ENCODE measurements around the gene PPP2R5E. TPM values are rescaled to one million over a fixed set of nuclear protein-coding genes. Genes with fewer than 3 reads are reported as not detected.
A peak's percentile ranks its signal among the peaks of the same experiment; 100 is the strongest.

PPP2R5E gene
- total RNA-seq, 2 experiments from 2014 or later = 30.0 to 32.5 TPM

DNA sequence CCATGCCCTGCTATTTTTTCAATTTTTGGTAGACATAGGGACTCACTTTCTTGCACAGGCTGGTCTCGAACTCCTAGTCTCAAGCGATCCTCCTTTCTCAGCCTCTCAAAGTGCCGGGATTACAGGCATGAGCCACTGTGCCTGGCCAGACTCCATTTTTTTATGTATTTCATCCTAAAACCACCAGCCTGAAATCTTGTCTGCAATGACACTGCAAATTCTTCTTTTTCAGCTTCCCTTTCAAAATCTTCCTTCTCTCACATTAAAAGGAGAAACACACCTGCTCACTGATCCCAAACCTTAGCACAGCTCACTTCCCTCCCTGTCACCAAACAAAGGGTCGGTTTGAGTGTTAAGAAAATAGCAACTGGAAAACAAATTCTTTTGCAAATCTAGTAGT is 62.6 kb downstream of the PPP2R5E start:
- peaks cover 1% of the 10 kb centered on the region for H3K36me3 Mint-ChIP-seq (ENCODE audit: low read depth)
- H3K4me1 Mint-ChIP-seq (ENCODE audit: low read depth) = peaks cover 62% of the 10 kb centered on the region
- no peak overlapping the region for H3K27ac Mint-ChIP-seq
- H3K27me3 Mint-ChIP-seq (ENCODE audit: low read depth) = no peaks in the 10 kb centered on the region
- H3K9me3 Mint-ChIP-seq = no peaks in the 10 kb centered on the region
- no peak overlapping the region for H3K4me3 Mint-ChIP-seq
- no peak for DNase-seq
- CTCF ChIA-PET = no interaction called here
- intact Hi-C loops (cut with micrococcal nuclease) = no loop called here

DNA sequence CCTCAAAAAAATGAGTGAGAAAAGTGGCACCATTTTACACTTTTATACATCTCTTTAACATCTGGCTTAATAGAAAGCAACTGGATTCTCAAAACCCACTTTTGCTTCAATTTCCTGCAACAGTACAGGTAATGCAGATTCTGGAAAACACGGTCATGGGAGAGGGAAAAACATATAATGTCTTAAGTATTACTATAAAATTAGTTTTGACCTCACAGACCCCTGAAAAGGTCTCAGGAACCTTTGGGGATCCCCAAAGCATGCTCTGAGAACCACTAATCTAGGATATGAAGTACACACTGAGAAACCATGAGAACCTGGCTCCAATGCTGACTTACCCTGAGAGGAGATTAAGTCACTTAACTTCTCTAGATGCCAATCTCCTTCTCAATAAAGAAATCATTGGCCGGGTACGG is 64.7 kb downstream of the PPP2R5E start:
- no peak overlapping the region for H3K27ac Mint-ChIP-seq
- H3K9me3 Mint-ChIP-seq = no peaks in the 10 kb centered on the region
- H3K27me3 Mint-ChIP-seq (ENCODE audit: low read depth) = no peaks in the 10 kb centered on the region
- CTCF ChIA-PET = no interaction called here
- H3K4me1 Mint-ChIP-seq (ENCODE audit: low read depth) = peaks cover 53% of the 10 kb centered on the region
- H3K4me3 Mint-ChIP-seq = no peak overlapping the region
- peaks cover under 1% of the 10 kb centered on the region for H3K36me3 Mint-ChIP-seq (ENCODE audit: low read depth)
- DNase-seq = peak; percentile 7
- intact Hi-C loops (cut with micrococcal nuclease) = loop anchor here (1.0 to 10.0 kb wide), 8 partner anchors 10 to 1544 kb away; partner anchors contain the start of genes ESR2 and PPP2R5E

DNA sequence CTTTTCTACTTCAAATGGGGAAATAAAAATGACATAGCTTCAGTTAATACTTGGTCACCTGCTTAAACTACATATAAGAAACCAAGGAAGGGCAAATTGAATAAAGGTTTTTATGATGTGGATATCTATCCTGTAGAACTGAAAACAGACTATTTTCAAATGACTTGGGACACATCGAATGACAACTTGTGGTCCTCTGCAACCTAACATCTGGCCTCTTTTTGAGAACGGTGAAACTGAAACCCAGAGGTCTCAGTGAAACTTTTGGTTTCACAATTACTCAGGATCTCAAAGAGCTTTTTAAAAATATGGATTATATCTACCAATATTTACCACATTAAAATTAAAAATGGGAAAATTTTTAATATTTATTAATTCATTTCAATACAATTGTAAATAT is 65.2 kb downstream of the PPP2R5E start:
- peak; percentile 42 for DNase-seq
- Mint-ChIP-seq H3K36me3 (ENCODE audit: low read depth) (no peaks in the 10 kb centered on the region), H3K4me1 (ENCODE audit: low read depth) (peaks cover 49% of the 10 kb centered on the region), H3K9me3 (no peaks in the 10 kb centered on the region), H3K4me3 (no peak overlapping the region), H3K27me3 (ENCODE audit: low read depth) (no peaks in the 10 kb centered on the region), H3K27ac (no peak overlapping the region)
- CTCF ChIA-PET = no interaction called here
- intact Hi-C loops (cut with micrococcal nuclease) = loop anchor here (1.0 to 10.0 kb wide), 8 partner anchors 10 to 1543 kb away; partner anchors contain the start of genes ESR2 and PPP2R5E

DNA sequence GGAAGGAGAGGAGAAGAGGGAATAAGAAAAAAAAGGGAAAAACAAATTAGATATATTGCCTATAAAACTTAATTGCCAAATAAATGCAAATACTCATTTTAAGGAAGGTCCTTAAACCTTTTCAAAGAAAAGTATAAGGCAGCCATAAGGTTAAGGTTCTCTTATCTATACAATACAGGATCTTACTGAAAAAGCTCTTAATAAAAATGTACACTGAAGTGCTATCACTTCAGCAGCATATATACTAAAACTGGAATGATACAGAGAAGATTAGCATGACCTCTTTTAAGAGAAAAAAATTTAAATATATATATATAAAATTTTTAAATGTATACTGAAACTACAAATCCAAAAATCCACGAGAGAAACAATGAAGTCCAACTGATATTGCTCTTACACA is 65.6 kb downstream of the PPP2R5E start:
- CTCF ChIA-PET = no interaction called here
- intact Hi-C loops (cut with micrococcal nuclease) = loop anchor here (5.0 to 10.0 kb wide), 3 partner anchors 435 to 1543 kb away; partner anchors contain the start of gene ESR2
- no peaks in the 10 kb centered on the region for H3K9me3 Mint-ChIP-seq
- DNase-seq = no peak
- no peak overlapping the region for H3K27ac Mint-ChIP-seq
- H3K4me3 Mint-ChIP-seq = no peak overlapping the region
- H3K36me3 Mint-ChIP-seq (ENCODE audit: low read depth) = no peaks in the 10 kb centered on the region
- H3K4me1 Mint-ChIP-seq (ENCODE audit: low read depth) = peaks cover 49% of the 10 kb centered on the region
- H3K27me3 Mint-ChIP-seq (ENCODE audit: low read depth) = no peaks in the 10 kb centered on the region

DNA sequence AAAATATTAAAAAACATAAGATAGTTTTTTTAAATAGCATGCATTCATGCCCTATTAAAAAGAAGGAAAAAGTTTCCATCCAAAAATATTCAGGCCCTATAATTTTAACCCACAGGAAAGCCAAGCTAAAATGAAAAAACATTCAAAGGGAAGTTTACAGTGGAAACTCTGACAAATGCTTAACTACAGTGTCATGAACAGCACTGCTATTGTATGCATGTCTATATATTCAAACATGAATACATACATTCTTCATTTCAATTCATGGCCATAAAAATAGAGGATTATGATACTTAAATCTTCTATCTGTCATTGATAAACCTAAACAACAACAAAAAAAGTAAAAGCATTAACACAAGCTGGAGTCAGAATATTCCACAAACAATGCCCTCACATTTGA is 67.4 kb downstream of the PPP2R5E start:
- CTCF ChIA-PET = interaction anchor here (0.9 to 1.2 kb wide), 2 partner anchors 8 to 37 kb away, joined by 3 to 4 read pairs; no protein-coding TSS in a partner anchor
- no peak overlapping the region for H3K4me3 Mint-ChIP-seq
- H3K27me3 Mint-ChIP-seq (ENCODE audit: low read depth) = no peaks in the 10 kb centered on the region
- DNase-seq = no peak
- peaks cover 60% of the 10 kb centered on the region for H3K4me1 Mint-ChIP-seq (ENCODE audit: low read depth)
- H3K36me3 Mint-ChIP-seq (ENCODE audit: low read depth) = no peaks in the 10 kb centered on the region
- no peak overlapping the region for H3K27ac Mint-ChIP-seq
- intact Hi-C loops (cut with micrococcal nuclease) = loop anchor here (5.0 to 10.0 kb wide), 3 partner anchors 437 to 1541 kb away; partner anchors contain the start of gene ESR2
- no peaks in the 10 kb centered on the region for H3K9me3 Mint-ChIP-seq

DNA sequence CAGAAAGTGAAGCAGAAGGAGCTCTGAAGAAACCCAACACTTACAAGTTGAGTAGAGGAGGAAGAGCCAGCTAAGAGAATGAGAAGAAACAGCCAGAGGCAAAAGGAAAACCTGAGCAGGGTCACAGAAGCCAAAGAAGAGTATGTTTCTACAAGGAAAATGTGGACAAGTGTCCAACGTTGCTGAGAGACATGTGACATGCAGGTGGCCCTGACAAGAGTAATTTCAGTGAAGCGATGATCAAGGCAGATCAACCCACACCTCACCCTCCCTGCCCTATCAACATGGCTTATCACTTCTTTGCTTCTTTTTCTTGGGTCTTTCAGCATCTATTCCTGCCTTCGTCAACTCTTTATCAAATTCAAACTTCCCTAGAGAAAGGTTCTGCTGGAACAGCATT is 68.3 kb downstream of the PPP2R5E start:
- Mint-ChIP-seq H3K36me3 (ENCODE audit: low read depth) (no peaks in the 10 kb centered on the region), H3K9me3 (no peaks in the 10 kb centered on the region), H3K4me1 (ENCODE audit: low read depth) (peaks cover 60% of the 10 kb centered on the region), H3K4me3 (no peak overlapping the region), H3K27me3 (ENCODE audit: low read depth) (no peaks in the 10 kb centered on the region), H3K27ac (no peak overlapping the region)
- CTCF ChIA-PET = interaction anchor here (0.9 kb wide), 1 partner anchor 9 kb away, joined by 4 read pairs; no protein-coding TSS in a partner anchor
- no peak for DNase-seq
- intact Hi-C loops (cut with micrococcal nuclease) = loop anchor here (5.0 to 10.0 kb wide), 5 partner anchors 237 to 1540 kb away; partner anchors contain the start of genes ESR2 and SYNE2

DNA sequence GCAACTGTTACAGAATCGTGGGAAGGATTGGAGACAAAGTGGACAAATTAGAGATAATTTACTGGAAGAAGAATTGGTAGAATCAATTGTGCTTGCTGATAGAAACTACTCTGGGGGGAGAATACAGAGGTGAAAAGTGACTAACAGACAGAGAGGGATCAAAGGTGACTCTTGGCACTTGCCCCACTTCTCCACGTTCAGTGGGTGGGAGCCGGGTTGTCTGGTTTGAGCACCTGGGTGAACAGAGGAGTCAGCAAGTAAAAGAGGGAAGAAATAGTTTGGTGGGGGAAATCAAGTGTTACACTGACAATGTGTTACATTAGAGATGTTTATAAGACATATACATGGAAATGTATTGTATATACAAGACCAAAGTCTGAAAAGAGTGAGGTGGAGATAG is 69.1 kb downstream of the PPP2R5E start:
- intact Hi-C loops (cut with micrococcal nuclease) = loop anchor here (5.0 to 10.0 kb wide), 4 partner anchors 238 to 1539 kb away; partner anchors contain the start of genes ESR2 and SYNE2

DNA sequence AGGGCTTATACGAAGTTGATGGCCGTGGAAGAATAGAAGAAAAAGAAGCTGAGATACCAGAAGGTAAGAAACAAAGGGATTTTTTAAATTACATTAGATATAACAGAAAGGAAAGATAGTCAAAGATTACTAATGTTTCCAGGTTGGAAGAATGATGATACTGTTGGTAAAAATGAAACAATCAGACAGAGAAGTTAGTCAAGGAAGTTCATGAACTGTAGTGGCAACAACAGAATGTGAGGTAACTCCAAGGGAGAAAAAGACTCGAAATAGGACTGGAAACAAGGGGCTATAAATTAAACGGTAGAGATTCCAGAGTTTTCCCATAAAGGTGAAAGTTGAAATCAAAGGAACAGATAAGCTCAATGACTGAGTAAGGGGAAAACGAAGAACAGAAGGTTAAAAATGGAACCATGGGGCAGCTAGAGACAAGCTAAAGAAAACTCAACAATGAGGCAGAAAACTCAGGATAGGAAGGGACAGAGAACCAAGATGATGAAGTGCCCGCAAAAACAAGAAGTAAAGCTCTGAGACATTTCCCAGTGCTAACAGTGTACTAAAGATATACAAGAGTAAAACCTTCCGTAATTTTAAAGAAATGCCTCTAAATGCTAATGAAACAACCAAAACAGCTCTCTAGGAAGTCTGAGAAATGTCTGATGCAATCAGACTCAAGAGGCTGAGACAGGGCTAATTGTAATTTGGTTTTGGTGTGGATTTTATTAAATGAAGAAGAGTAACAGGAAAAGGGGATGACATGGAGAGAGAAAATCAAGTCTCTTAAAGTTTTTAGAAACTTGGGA is 70.0 kb downstream of the PPP2R5E start:
- Mint-ChIP-seq H3K27ac (no peak overlapping the region), H3K4me1 (ENCODE audit: low read depth) (peaks cover 63% of the 10 kb centered on the region), H3K4me3 (no peak overlapping the region), H3K36me3 (ENCODE audit: low read depth) (no peaks in the 10 kb centered on the region), H3K27me3 (ENCODE audit: low read depth) (no peaks in the 10 kb centered on the region), H3K9me3 (no peaks in the 10 kb centered on the region)
- DNase-seq = no peak
- CTCF ChIA-PET = interaction anchor here (0.6 to 1.0 kb wide), 2 partner anchors 35 to 1801 kb away, joined by 3 read pairs; no protein-coding TSS in a partner anchor
- intact Hi-C loops (cut with micrococcal nuclease) = loop anchor here (5.0 to 10.0 kb wide), 4 partner anchors 239 to 1538 kb away; partner anchors contain the start of genes ESR2 and SYNE2

More for the DNA sequence above, 69.1 kb downstream of the PPP2R5E start:
- DNase-seq = peak; percentile 28
- H3K36me3 Mint-ChIP-seq (ENCODE audit: low read depth) = no peaks in the 10 kb centered on the region
- no peaks in the 10 kb centered on the region for H3K27me3 Mint-ChIP-seq (ENCODE audit: low read depth)
- CTCF ChIA-PET = no interaction called here
- H3K4me3 Mint-ChIP-seq = no peak overlapping the region
- peaks cover 63% of the 10 kb centered on the region for H3K4me1 Mint-ChIP-seq (ENCODE audit: low read depth)
- H3K9me3 Mint-ChIP-seq = no peaks in the 10 kb centered on the region
- no peak overlapping the region for H3K27ac Mint-ChIP-seq

DNA sequence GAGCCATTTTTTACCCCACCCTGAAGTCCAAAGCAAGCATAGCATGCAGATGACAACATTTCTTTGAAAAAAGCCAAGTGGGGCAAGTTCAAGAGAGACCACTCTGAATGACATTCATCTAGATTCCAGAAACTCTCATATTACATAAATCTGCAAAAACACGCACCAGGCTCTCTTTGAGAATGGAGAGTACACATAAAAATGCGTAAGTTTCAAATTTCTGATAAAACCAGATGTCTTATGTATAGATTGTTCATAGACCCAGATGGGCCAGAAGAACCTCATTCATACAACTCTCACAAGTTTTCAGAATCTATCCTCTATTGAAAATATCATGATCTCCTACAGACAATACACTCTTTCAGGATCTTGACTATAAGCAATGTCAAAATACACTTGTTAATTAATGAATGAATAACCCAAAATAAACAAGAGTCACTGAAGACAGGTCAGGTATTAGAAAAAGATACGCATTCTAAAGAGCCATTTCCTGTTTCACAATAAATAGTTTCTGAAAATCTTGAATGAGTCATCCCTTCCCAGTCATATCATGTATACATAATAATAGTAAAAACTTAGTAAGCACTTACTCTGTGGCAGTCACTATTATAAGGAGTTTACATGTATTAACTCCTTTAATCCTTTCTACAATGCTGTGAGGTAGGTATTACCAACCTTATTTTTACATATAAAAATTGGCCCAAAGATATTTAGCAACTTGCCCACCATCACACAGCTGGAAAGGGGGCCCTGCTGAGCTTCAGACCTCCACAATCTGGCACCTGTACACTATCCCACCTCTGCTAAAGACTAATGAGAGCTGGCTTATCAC is 72.0 kb downstream of the PPP2R5E start:
- no peaks in the 10 kb centered on the region for H3K36me3 Mint-ChIP-seq (ENCODE audit: low read depth)
- H3K4me1 Mint-ChIP-seq (ENCODE audit: low read depth) = peaks cover 60% of the 10 kb centered on the region
- intact Hi-C loops (cut with micrococcal nuclease) = loop anchor here (2.0 to 10.0 kb wide), 5 partner anchors 72 to 1536 kb away; partner anchors contain the start of genes ESR2, PPP2R5E and SYNE2
- H3K4me3 Mint-ChIP-seq = no peak overlapping the region
- CTCF ChIA-PET = interaction anchor here (1.3 kb wide), 1 partner anchor 13 kb away, joined by 7 read pairs; no protein-coding TSS in a partner anchor
- no peak overlapping the region for H3K27ac Mint-ChIP-seq
- no peaks in the 10 kb centered on the region for H3K27me3 Mint-ChIP-seq (ENCODE audit: low read depth)
- DNase-seq = no peak
- no peaks in the 10 kb centered on the region for H3K9me3 Mint-ChIP-seq

DNA sequence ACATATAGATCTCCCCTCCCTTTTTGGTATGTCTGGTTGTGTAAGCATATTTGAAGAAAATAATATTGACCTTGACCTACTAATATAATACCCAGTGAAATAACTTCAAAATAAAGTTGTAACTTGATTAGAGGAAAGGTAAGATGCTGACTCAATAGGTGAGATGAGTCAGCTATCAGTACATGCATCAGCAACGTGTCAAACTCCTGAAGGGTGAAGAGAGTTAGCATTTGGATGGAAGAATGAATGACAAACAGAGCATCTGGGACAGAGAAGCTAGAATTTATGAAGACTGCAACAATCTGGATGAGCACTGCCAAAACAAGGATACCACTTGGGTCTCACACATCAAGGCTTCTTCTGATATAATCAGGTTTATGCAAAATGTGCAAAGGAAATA is 74.9 kb downstream of the PPP2R5E start:
- DNase-seq = no peak
- H3K36me3 Mint-ChIP-seq (ENCODE audit: low read depth) = peaks cover 5% of the 10 kb centered on the region
- H3K9me3 Mint-ChIP-seq = no peaks in the 10 kb centered on the region
- no peaks in the 10 kb centered on the region for H3K27me3 Mint-ChIP-seq (ENCODE audit: low read depth)
- intact Hi-C loops (cut with micrococcal nuclease) = loop anchor here (1.0 kb wide), 1 partner anchor 10 kb away; no protein-coding TSS in a partner anchor
- H3K4me3 Mint-ChIP-seq = no peak overlapping the region
- CTCF ChIA-PET = interaction anchor here (0.6 kb wide), 2 partner anchors 46 to 268 kb away, joined by 3 read pairs; no protein-coding TSS in a partner anchor
- H3K4me1 Mint-ChIP-seq (ENCODE audit: low read depth) = peaks cover 49% of the 10 kb centered on the region
- H3K27ac Mint-ChIP-seq = no peak overlapping the region

DNA sequence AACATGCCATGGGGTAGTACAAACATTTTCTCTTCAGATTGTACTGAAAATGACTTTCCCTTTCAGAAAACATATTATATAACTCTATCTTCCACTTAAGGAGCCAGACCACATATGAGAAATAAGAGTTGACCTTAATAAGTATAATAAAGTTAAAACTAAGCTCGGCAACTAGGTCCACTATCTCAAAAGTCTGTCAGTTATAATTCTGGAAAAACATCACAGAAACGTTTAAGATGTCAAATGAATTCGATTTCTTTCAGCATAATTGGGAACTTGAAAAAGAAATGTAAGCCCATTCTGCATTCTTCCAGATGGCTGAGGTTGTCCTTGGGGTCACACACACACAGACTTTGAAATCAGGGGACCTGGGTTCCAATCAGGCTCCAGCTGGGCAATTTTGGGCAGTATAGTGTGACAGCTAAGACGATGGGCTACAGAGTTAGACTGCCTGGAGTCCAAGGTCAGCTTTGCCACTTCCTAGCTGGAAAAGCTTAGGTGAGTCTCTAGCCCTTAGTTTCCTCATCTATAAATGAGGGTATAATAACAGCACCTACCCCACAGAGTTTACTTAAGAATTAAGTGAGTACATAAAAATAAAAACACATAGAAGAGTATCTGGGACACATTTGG is 75.6 kb downstream of the PPP2R5E start:
- H3K27ac Mint-ChIP-seq = no peak overlapping the region
- peaks cover 5% of the 10 kb centered on the region for H3K36me3 Mint-ChIP-seq (ENCODE audit: low read depth)
- no peak overlapping the region for H3K4me3 Mint-ChIP-seq
- CTCF ChIA-PET = interaction anchor here (0.9 to 1.3 kb wide), 2 partner anchors 76 to 79 kb away, joined by 3 read pairs; partner anchors contain the start of gene PPP2R5E
- no peaks in the 10 kb centered on the region for H3K9me3 Mint-ChIP-seq
- no peaks in the 10 kb centered on the region for H3K27me3 Mint-ChIP-seq (ENCODE audit: low read depth)
- no peak for DNase-seq
- peaks cover 49% of the 10 kb centered on the region for H3K4me1 Mint-ChIP-seq (ENCODE audit: low read depth)
- intact Hi-C loops (cut with micrococcal nuclease) = loop anchor here (1.0 kb wide), 1 partner anchor 11 kb away; no protein-coding TSS in a partner anchor

Data from activated naive CD4-positive, alpha-beta T cell treated with anti-CD3 and anti-CD28 coated beads for 36 hours (primary cell).